Activated T-cell treated with anti-CD3 and anti-CD28 coated beads for 48 hours (primary cell): ENCODE results near the gene U2AF2.

Experiments
- DNase-seq: peaks from one replicate; pipeline ENCODE4 v3.0.0-alpha.2; 2020; ENCODE audit warnings: low read depth

The U2AF2 gene

GRCh38 chr19:55675661-55676354, 21.0 kb downstream of the U2AF2 start:
- no peak for DNase-seq

GRCh38 chr19:55676383-55676782, 21.5 kb downstream of the U2AF2 start:
- no peak for DNase-seq

- no peak for DNase-seq
Observed at GRCh38 chr19:55676889-55677505, 22.2 kb downstream of the U2AF2 start.

- no peak for DNase-seq
Observed at GRCh38 chr19:55677572-55678028, 22.8 kb downstream of the U2AF2 start.

- no peak for DNase-seq
Observed at GRCh38 chr19:55678121-55678671, 23.4 kb downstream of the U2AF2 start.

- no peak for DNase-seq
Observed at GRCh38 chr19:55679343-55680257, 24.8 kb downstream of the U2AF2 start.

GRCh38 chr19:55680339-55681130, 25.7 kb downstream of the U2AF2 start:
- DNase-seq: no peak

GRCh38 chr19:55681131-55682092, 26.6 kb downstream of the U2AF2 start:
- no peak for DNase-seq

GRCh38 chr19:55683449-55684261, 28.8 kb downstream of the U2AF2 start:
- no peak for DNase-seq

GRCh38 chr19:55684946-55685681, 30.3 kb downstream of the U2AF2 start:
- DNase-seq: no peak

GRCh38 chr19:55685776-55686175, 30.9 kb downstream of the U2AF2 start:
- DNase-seq: no peak

GRCh38 chr19:55686311-55687050, 31.6 kb downstream of the U2AF2 start:
- DNase-seq: no peak

GRCh38 chr19:55687281-55688201, 32.7 kb downstream of the U2AF2 start:
- no peak for DNase-seq

- DNase-seq: no peak
Observed at GRCh38 chr19:55688422-55689218, 33.8 kb downstream of the U2AF2 start.

GRCh38 chr19:55689411-55690108, 34.7 kb downstream of the U2AF2 start:
- DNase-seq: no peak
